Measurements from ENCODE around the gene PCGF1. TPM values are rescaled to one million over a fixed set of nuclear protein-coding genes. Genes with fewer than 3 reads are reported as not detected.

PCGF1 gene
- total and polyA plus RNA-seq, 2 of the 4 experiments (the other 2 are of a cell fraction), result 23.4 to 31.4 TPM

DNA sequence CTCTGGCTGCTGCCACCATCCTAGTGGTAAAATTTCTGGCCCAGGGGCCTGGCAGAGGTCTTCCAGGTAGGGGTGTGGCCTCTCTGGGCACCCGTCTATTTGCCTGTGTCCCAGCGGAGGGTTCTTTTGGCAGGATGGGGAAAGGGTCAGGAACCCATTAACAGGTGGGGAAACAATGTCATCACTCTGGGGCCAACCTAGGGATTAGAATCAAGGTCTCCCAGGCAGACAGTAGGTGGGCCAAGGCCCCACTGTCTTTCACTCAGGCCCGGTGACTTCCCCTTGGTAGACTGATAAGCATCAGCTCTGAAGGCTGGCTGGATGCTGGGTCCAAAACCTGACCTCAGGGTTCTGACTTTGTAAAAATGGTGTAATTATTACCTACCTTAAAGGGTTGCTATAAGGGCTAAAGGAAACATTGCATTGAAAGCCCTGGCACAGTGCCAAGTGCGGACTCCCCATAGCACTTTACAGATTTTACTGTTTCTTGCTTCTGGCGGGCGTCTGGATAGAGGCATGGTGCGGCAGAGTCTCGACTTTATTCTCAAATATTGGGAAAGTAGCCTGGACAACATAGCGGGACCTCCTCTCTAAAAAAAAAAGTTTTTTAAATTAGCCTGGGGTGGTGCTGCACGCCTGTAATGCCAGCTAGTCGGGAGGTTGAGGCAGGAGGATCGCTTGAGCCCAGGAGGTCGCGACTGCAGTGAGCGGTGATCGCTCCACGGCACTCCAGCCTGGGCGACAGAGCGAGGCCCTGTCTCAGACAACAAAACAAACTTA is 10.3 kb downstream of the PCGF1 start:
- Histone ChIP-seq H2BK5ac (ENCODE audit: low read depth, low read length, poor library complexity, severe bottlenecking) (no peak overlapping the region), H3K4me2 (ENCODE audit: low read depth, low read length) (no peak overlapping the region), H3K23ac (ENCODE audit: low read depth, low read length) (no peak overlapping the region), H2AK9ac (replicated peaks; ENCODE audit: low read depth, low read length, poor library complexity) (no peak overlapping the region), H4K5ac (ENCODE audit: low read depth, low read length) (no peak overlapping the region), H3K9me1 (ENCODE audit: insufficient read depth, low read length) (no peaks in the 10 kb centered on the region), H3K18ac (ENCODE audit: low read depth, low read length) (no peak overlapping the region), H3K79me1 (ENCODE audit: low read depth in 1 of 2, low read length in 2 of 2) (peaks cover 0 to 6% of the 10 kb centered on the region in 2 experiments; a peak in 1 of 4 replicates), H3K9me3 (ENCODE audit: control insufficient read depth, insufficient read depth, low read length) (no peaks in the 10 kb centered on the region), H4K8ac (ENCODE audit: low read depth in 2 of 2, low read length in 2 of 2) (no peak overlapping the region), H2AFZ (replicated peaks; ENCODE audit: low read length, poor library complexity) (peak overlapping the region; percentile 76), H3K14ac (replicated peaks; ENCODE audit: low read depth, low read length) (no peak overlapping the region), H3K4me1 (ENCODE audit: control insufficient read depth, insufficient read depth, low read length) (peaks cover 7% of the 10 kb centered on the region; the same call in 1 of the 2 replicates), H3K56ac (ENCODE audit: extremely low read depth, insufficient read depth, low read length) (no peak overlapping the region), H4K91ac (ENCODE audit: insufficient read depth, low read depth, low read length) (no peak overlapping the region), H2BK20ac (ENCODE audit: low read depth, low read length) (no peak overlapping the region), H3K27ac (ENCODE audit: insufficient read depth, low read length) (no peak overlapping the region), H4K20me1 (ENCODE audit: insufficient read depth, low read length) (no peaks in the 10 kb centered on the region), H3K27me3 (ENCODE audit: control insufficient read depth, insufficient read depth, low read length) (peaks cover 38% of the 10 kb centered on the region), H3K4me3 (ENCODE audit: insufficient read depth, low read depth, low read length) (no peak overlapping the region), H2AK5ac (ENCODE audit: low read depth, low read length) (no peak overlapping the region), H2BK120ac (ENCODE audit: low read depth, low read length) (no peak overlapping the region), H3K4ac (ENCODE audit: low read depth, low read length) (no peak overlapping the region), H2BK15ac (ENCODE audit: low read depth, low read length) (no peak overlapping the region), H3K36me3 (ENCODE audit: control insufficient read depth, insufficient read depth, low read length) (peaks cover 18% of the 10 kb centered on the region; the same call in 1 of the 2 replicates), H3K9ac (ENCODE audit: low read depth, low read length) (no peak overlapping the region)
- in situ Hi-C loops (cut with MboI; ENCODE audit: low sequenced_read_pairs), result loop anchor here (25.0 kb wide), 1 partner anchor 365 kb away; no protein-coding TSS in a partner anchor
- ChIA-PET POLR2A (ENCODE audit: unreplicated experiment) (no interaction called here), CTCF (interaction anchor here (1.0 kb wide), 1 partner anchor 14 kb away, joined by 3 read pairs; the partner anchor contains the start of genes CCDC142 and TTC31)
- 76% methylated on average over 10 of the region's 19 CpGs; no CpG with 5 or more reads in 1 of the 2 experiments for WGBS, 2 experiments (ENCODE audit: extremely low coverage in 2 of 2, insufficient read length in 1 of 2)
- TF ChIP-seq CEBPB (IDR thresholded peaks at IDR 0.05; ENCODE audit: low read depth, low read length) (no peak), NFE2L2 (IDR thresholded peaks at IDR 0.05; ENCODE audit: low read depth, low read length) (no peak), MAZ (IDR thresholded peaks at IDR 0.05; ENCODE audit: borderline replicate concordance, low read depth, low read length) (no peak), RFX5 (IDR thresholded peaks at IDR 0.05; ENCODE audit: low read depth, low read length) (no peak), CHD1 (IDR thresholded peaks at IDR 0.05; ENCODE audit: low read depth, low read length) (no peak), MXI1 (IDR thresholded peaks at IDR 0.05; ENCODE audit: borderline replicate concordance, low read depth, low read length) (no peak), MAFK (IDR thresholded peaks at IDR 0.05; ENCODE audit: low read depth, low read length) (no peak), FOS (IDR thresholded peaks at IDR 0.05; ENCODE audit: low read depth, low read length) (no peak), RAD21 (IDR thresholded peaks at IDR 0.05; ENCODE audit: low read length) (no peak), RCOR1 (IDR thresholded peaks at IDR 0.05; ENCODE audit: insufficient replicate concordance, low read length) (no peak)
- TF ChIP-seq, protein P1, sequence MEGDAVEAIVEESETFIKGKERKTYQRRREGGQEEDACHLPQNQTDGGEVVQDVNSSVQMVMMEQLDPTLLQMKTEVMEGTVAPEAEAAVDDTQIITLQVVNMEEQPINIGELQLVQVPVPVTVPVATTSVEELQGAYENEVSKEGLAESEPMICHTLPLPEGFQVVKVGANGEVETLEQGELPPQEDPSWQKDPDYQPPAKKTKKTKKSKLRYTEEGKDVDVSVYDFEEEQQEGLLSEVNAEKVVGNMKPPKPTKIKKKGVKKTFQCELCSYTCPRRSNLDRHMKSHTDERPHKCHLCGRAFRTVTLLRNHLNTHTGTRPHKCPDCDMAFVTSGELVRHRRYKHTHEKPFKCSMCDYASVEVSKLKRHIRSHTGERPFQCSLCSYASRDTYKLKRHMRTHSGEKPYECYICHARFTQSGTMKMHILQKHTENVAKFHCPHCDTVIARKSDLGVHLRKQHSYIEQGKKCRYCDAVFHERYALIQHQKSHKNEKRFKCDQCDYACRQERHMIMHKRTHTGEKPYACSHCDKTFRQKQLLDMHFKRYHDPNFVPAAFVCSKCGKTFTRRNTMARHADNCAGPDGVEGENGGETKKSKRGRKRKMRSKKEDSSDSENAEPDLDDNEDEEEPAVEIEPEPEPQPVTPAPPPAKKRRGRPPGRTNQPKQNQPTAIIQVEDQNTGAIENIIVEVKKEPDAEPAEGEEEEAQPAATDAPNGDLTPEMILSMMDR (conservative IDR thresholded peaks at IDR 0.05; ENCODE audit: low read depth, low read length), result no peak
- TF ChIP-seq, protein P2, sequence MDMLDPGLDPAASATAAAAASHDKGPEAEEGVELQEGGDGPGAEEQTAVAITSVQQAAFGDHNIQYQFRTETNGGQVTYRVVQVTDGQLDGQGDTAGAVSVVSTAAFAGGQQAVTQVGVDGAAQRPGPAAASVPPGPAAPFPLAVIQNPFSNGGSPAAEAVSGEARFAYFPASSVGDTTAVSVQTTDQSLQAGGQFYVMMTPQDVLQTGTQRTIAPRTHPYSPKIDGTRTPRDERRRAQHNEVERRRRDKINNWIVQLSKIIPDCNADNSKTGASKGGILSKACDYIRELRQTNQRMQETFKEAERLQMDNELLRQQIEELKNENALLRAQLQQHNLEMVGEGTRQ (IDR thresholded peaks at IDR 0.05; ENCODE audit: low read depth, low read length), result no peak
- TF ChIP-seq, protein P3, sequence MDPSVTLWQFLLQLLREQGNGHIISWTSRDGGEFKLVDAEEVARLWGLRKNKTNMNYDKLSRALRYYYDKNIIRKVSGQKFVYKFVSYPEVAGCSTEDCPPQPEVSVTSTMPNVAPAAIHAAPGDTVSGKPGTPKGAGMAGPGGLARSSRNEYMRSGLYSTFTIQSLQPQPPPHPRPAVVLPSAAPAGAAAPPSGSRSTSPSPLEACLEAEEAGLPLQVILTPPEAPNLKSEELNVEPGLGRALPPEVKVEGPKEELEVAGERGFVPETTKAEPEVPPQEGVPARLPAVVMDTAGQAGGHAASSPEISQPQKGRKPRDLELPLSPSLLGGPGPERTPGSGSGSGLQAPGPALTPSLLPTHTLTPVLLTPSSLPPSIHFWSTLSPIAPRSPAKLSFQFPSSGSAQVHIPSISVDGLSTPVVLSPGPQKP (IDR thresholded peaks at IDR 0.05; ENCODE audit: borderline replicate concordance, low read depth, low read length), result no peak
- ATAC-seq (ENCODE audit: low read depth) (no peak), DNase-seq (no peak)
- intact Hi-C loops (cut with micrococcal nuclease), result no loop called here
- dilution Hi-C loops (cut with HindIII; ENCODE audit: low sequenced_read_pairs, unreplicated experiment), result no loop called here
- BruUV-seq (replicated peaks), result no TSS peak
